Aorta (tissue), 5 donors: ENCODE data around the gene KRT10. TPM values are rescaled to one million over a fixed set of nuclear protein-coding genes. Genes with fewer than 3 reads are reported as not detected.
"Not testable (repeated sequence)": the region's sequence is repeated elsewhere in the genome, so short reads cannot be mapped to it uniquely, and the experiment has no call there.

Experiments used
- ATAC-seq: fragments of 200-7000 bp; cut with Tn5 transposase; one replicate; pipeline ENCODE4 v1.9.1; 2022; ENCODE audit warnings: moderate library complexity; ENCODE audit not compliant: low FRiP score
- DNase-seq, 2 donors: peaks; one replicate each; pipeline ENCODE4 v3.0.0-alpha.2; 2020
- H3K27ac ChIP-seq, 2 donors: one replicate each; pipeline ENCODE4 v1.5.1; 2013; ENCODE audit warnings: low read length in 2 of 2, mild to moderate bottlenecking in 2 of 2, moderate library complexity in 2 of 2, control low read depth in 1 of 2, inconsistent platforms in 1 of 2, low read depth in 1 of 2
- H3K27me3 ChIP-seq, 2 donors: one replicate each; pipeline ENCODE4 v1.6.1; 2013; ENCODE audit warnings: control low read depth in 1 of 2, low read length in 1 of 2, mild to moderate bottlenecking in 1 of 2, moderate library complexity in 1 of 2; ENCODE audit not compliant: insufficient read depth in 2 of 2, control insufficient read depth in 1 of 2
- H3K36me3 ChIP-seq, 2 donors: one replicate each; pipeline ENCODE4 v1.6.1; 2013; ENCODE audit warnings: control low read depth in 1 of 2, low read length in 1 of 2, mild to moderate bottlenecking in 1 of 2; ENCODE audit not compliant: insufficient read depth in 2 of 2, control insufficient read depth in 1 of 2
- H3K4me1 ChIP-seq, 2 donors: one replicate each; pipeline ENCODE4 v1.6.1; 2013; ENCODE audit warnings: low read length in 2 of 2, control low read depth in 1 of 2, mild to moderate bottlenecking in 1 of 2, moderate library complexity in 1 of 2; ENCODE audit not compliant: insufficient read depth in 2 of 2, control insufficient read depth in 1 of 2
- H3K4me3 ChIP-seq, 2 donors: one replicate each; pipeline ENCODE4 v1.5.1; 2013; ENCODE audit warnings: low read length in 2 of 2, control low read depth in 1 of 2, mild to moderate bottlenecking in 1 of 2
- H3K9me3 ChIP-seq: one replicate; pipeline ENCODE4 v1.6.1; 2013; ENCODE audit warnings: mild to moderate bottlenecking, low read length; ENCODE audit not compliant: control insufficient read depth
- WGBS, 2 donors: extraction: QIAGEN DNeasy Blood & Tissue Kit; methylation state at CpG; one replicate each; pipeline ENCODE4 v1.1.7; 2013; 5-methylcytosine and 5-hydroxymethylcytosine counted together
- intact Hi-C, 2 donors: fragments of 100-400 bp; cut with DNase I; formaldehyde crosslinking; loops; one replicate each; pipeline versions ENCODE4 v1.14.2 to v1.15.0; 2022
- polyA plus RNA-seq, 2 donors: library from polyadenylated mRNA; stranded (reverse); fragments of 200-250 nt; gene quantifications; one replicate each; pipeline ENCODE4 v1.2.3, GENCODE V29; 2013
- total RNA-seq, 2 donors: library from RNA; stranded (reverse); fragmentation: NEBNext Ultra II Directional; extraction: Animal tissue kit (Norgen Biotek cat#: 25700); gene quantifications; one replicate each; pipeline ENCODE4 v1.2.1, GENCODE V29; 2021
- donor health status: healthy with polysubstance abuse.
- donor health status: Bipolar disorder and iron deficiency.
- donor health status: DM: no; HTN: no; CAD: no.
- donor health status: DM: no; HTN: no; CAD: no.
- donor health status: DM: yes; HTN: yes; CAD: no.

The KRT10 gene
- total and polyA plus RNA-seq, 4 donors, result 35.3 to 39.7 (median 39.3) TPM

- H3K9me3 ChIP-seq, result no peaks in the 10 kb centered on the region
- H3K36me3 ChIP-seq, result no peaks in the 10 kb centered on the region
- WGBS, 2 donors, result 97 to 98% methylated on average over 4 of the region's 4 CpGs
- intact Hi-C loops, result loop anchor here in 1 of 2 donors (5.0 kb wide), 1 partner anchor 725 kb away; no protein-coding TSS in a partner anchor
- no peaks in the 10 kb centered on the region for H3K27me3 ChIP-seq
- H3K4me3 ChIP-seq, result no peak overlapping the region
- H3K27ac ChIP-seq, result no peak overlapping the region
- no peak for ATAC-seq
- H3K4me1 ChIP-seq, result no peaks in the 10 kb centered on the region
- no peak for DNase-seq
Observed at GRCh38 chr17:40817103-40817682, 5.2 kb downstream of the KRT10 start.

- intact Hi-C loops, result loop anchor here in 1 of 2 donors (5.0 kb wide), 1 partner anchor 726 kb away; no protein-coding TSS in a partner anchor
- WGBS, 2 donors, result 90 to 93% methylated on average over 3 of the region's 3 CpGs
- Histone ChIP-seq H3K27ac (no peak overlapping the region), H3K4me3 (no peak overlapping the region), H3K27me3 (no peaks in the 10 kb centered on the region), H3K36me3 (no peaks in the 10 kb centered on the region), H3K4me1 (no peaks in the 10 kb centered on the region), H3K9me3 (no peaks in the 10 kb centered on the region)
- ATAC-seq (no peak), DNase-seq (no peak)
Observed at GRCh38 chr17:40816569-40816968, 5.8 kb downstream of the KRT10 start.

- no peaks in the 10 kb centered on the region for H3K36me3 ChIP-seq
- H3K4me1 ChIP-seq, result peaks cover 1 to 2% of the 10 kb centered on the region in 2 donors
- no peak overlapping the region for H3K4me3 ChIP-seq
- WGBS, 2 donors, result 82 to 86% methylated on average over 1 of the region's 1 CpG
- no peak for ATAC-seq
- no peaks in the 10 kb centered on the region for H3K9me3 ChIP-seq
- H3K27me3 ChIP-seq, result no peaks in the 10 kb centered on the region
- intact Hi-C loops, result loop anchor here in 1 of 2 donors (5.0 kb wide), 1 partner anchor 727 kb away; no protein-coding TSS in a partner anchor
- DNase-seq, result no peak
- H3K27ac ChIP-seq, result no peak overlapping the region
Observed at GRCh38 chr17:40815381-40815780, 7.0 kb downstream of the KRT10 start.

GRCh38 chr17:40814657-40815056, 7.8 kb downstream of the KRT10 start:
- not testable (repeated sequence) for DNase-seq, H3K4me1 ChIP-seq, ATAC-seq, H3K27ac ChIP-seq, H3K9me3 ChIP-seq, H3K27me3 ChIP-seq, H3K36me3 ChIP-seq, H3K4me3 ChIP-seq
- 88 to 89% methylated on average over 3 of the region's 3 CpGs for WGBS, 2 donors
- intact Hi-C loops, result loop anchor here in 1 of 2 donors (5.0 kb wide), 1 partner anchor 728 kb away; no protein-coding TSS in a partner anchor

GRCh38 chr17:40813804-40814203, 8.6 kb downstream of the KRT10 start:
- no peaks in the 10 kb centered on the region for H3K36me3 ChIP-seq
- 58 to 74% methylated on average over 4 of the region's 4 CpGs for WGBS, 2 donors
- ATAC-seq, result no peak
- no peak for DNase-seq
- no peaks in the 10 kb centered on the region for H3K27me3 ChIP-seq
- no peak overlapping the region for H3K4me3 ChIP-seq
- no peak overlapping the region for H3K27ac ChIP-seq
- intact Hi-C loops, result no loop called here
- peaks cover 3 to 6% of the 10 kb centered on the region in 2 donors for H3K4me1 ChIP-seq
- H3K9me3 ChIP-seq, result no peaks in the 10 kb centered on the region

- WGBS, 2 donors, result 91% methylated on average over 3 of the region's 3 CpGs
- intact Hi-C loops, result no loop called here
- ATAC-seq (no peak), DNase-seq (no peak)
- Histone ChIP-seq H3K4me1 (peaks cover 3 to 6% of the 10 kb centered on the region in 2 donors), H3K36me3 (no peaks in the 10 kb centered on the region), H3K27me3 (no peaks in the 10 kb centered on the region), H3K9me3 (no peaks in the 10 kb centered on the region), H3K4me3 (no peak overlapping the region), H3K27ac (no peak overlapping the region)
Observed at GRCh38 chr17:40812639-40813038, 9.8 kb downstream of the KRT10 start.

GRCh38 chr17:40810494-40810893, 11.9 kb downstream of the KRT10 start:
- intact Hi-C loops, result no loop called here
- ATAC-seq, result no peak
- WGBS, 2 donors, result 33 to 37% methylated on average over 6 of the region's 6 CpGs

GRCh38 chr17:40809721-40810421, 12.5 kb downstream of the KRT10 start:
- DNase-seq (no peak), ATAC-seq (no peak)
- Histone ChIP-seq H3K27ac (no peak overlapping the region), H3K9me3 (peaks cover 2% of the 10 kb centered on the region), H3K4me1 (peaks cover 3 to 6% of the 10 kb centered on the region in 2 donors), H3K27me3 (no peaks in the 10 kb centered on the region), H3K4me3 (no peak overlapping the region), H3K36me3 (no peaks in the 10 kb centered on the region)
- 3 to 5% methylated on average over 2 of the region's 2 CpGs for WGBS, 2 donors
- intact Hi-C loops, result loop anchor here (5.0 to 10.0 kb wide), 2 partner anchors 97 to 735 kb away; no protein-coding TSS in a partner anchor

More at GRCh38 chr17:40810494-40810893, 11.9 kb downstream of the KRT10 start:
- no peak for DNase-seq
- Histone ChIP-seq H3K4me3 (no peak overlapping the region), H3K27me3 (no peaks in the 10 kb centered on the region), H3K9me3 (no peaks in the 10 kb centered on the region), H3K4me1 (peaks cover 3 to 6% of the 10 kb centered on the region in 2 donors), H3K27ac (no peak overlapping the region), H3K36me3 (no peaks in the 10 kb centered on the region)
